Small intestine (tissue), 7 donors: Measurements from ENCODE around the gene USP35. TPM values are rescaled to one million over a fixed set of nuclear protein-coding genes. Genes with fewer than 3 reads are reported as not detected.

Experiments
- DNase-seq, 2 donors: peaks; one replicate each; pipeline versions ENCODE4 v3.0.0 to v3.0.0-alpha.2; 2013
- FAIRE-seq: peaks from 2 replicates; lab custom pipeline; 2012; peaks lifted over from hg19 to GRCh38; lab: Jason Lieb, UNC
- H3K27ac ChIP-seq, 3 donors: one replicate each; pipeline ENCODE4 v1.5.1; 2013; ENCODE audit warnings: low read length in 2 of 3, mild to moderate bottlenecking in 2 of 3, control low read depth in 1 of 3, inconsistent platforms in 1 of 3, low read depth in 1 of 3, moderate library complexity in 1 of 3
- H3K27me3 ChIP-seq, 3 donors: one replicate each; pipeline ENCODE4 v1.6.1; 2013; ENCODE audit warnings: low read length in 3 of 3, inconsistent platforms in 1 of 3; ENCODE audit not compliant: control insufficient read depth in 3 of 3, insufficient read depth in 3 of 3
- H3K36me3 ChIP-seq, 3 donors: one replicate each; pipeline ENCODE4 v1.6.1; 2013; ENCODE audit warnings: low read length in 3 of 3, inconsistent platforms in 1 of 3, low read depth in 1 of 3, mild to moderate bottlenecking in 1 of 3, moderate library complexity in 1 of 3; ENCODE audit not compliant: control insufficient read depth in 3 of 3, insufficient read depth in 2 of 3
- H3K4me1 ChIP-seq, 3 donors: one replicate each; pipeline ENCODE4 v1.6.1; 2013; ENCODE audit warnings: low read length in 2 of 3, inconsistent platforms in 1 of 3, low read depth in 1 of 3, mild to moderate bottlenecking in 1 of 3, moderate library complexity in 1 of 3; ENCODE audit not compliant: control insufficient read depth in 3 of 3, insufficient read depth in 2 of 3
- H3K4me3 ChIP-seq, 3 donors: one replicate each; pipeline ENCODE4 v1.5.1; 2013; ENCODE audit warnings: low read length in 3 of 3, control low read depth in 1 of 3, inconsistent platforms in 1 of 3, low read depth in 1 of 3, mild to moderate bottlenecking in 1 of 3, moderate library complexity in 1 of 3
- H3K9me3 ChIP-seq, 2 donors: one replicate each; pipeline ENCODE4 v1.6.1; 2013; ENCODE audit warnings: low read depth in 1 of 2, low read length in 1 of 2; ENCODE audit not compliant: control insufficient read depth in 2 of 2, insufficient read depth in 1 of 2
- WGBS, 3 donors: extraction: QIAGEN DNeasy Blood & Tissue Kit; methylation state at CpG; one replicate each; pipeline ENCODE4 v1.1.7; 2013; 5-methylcytosine and 5-hydroxymethylcytosine counted together
- polyA plus RNA-seq, 4 donors: library from polyadenylated mRNA; stranded (reverse) in 3 of 4; unstranded in 1 of 4; fragments of 200-250 nt in 3 of 4; fragments of 120-200 nt in 1 of 4; gene quantifications; one replicate each; pipeline versions ENCODE4 v1.2.1 to v1.2.3, GENCODE V29; 2013
- donor health status: healthy with polysubstance abuse.
- donor health status: control.
- donor health status: control.
- donor health status: Bipolar disorder and iron deficiency.
- donor health status: healthy.

Gene USP35
- polyA plus RNA-seq, 4 donors: 1.7 to 7.8 (median 3.5) TPM

- WGBS, 3 donors: 80 to 91% (median 85%) methylated on average over 8 of the region's 8 CpGs
- Histone ChIP-seq H3K36me3 (peaks cover 5 to 57% (median 15%) of the 10 kb centered on the region in 3 donors), H3K4me1 (no peaks in the 10 kb centered on the region), H3K9me3 (peaks cover 0 to 2% of the 10 kb centered on the region in 2 donors), H3K27ac (no peak overlapping the region), H3K4me3 (no peak overlapping the region), H3K27me3 (no peaks in the 10 kb centered on the region)
- FAIRE-seq (no peak), DNase-seq (no peak)
Observed at GRCh38 chr11:78213526-78214330, 25.0 kb downstream of the USP35 start.

GRCh38 chr11:78214331-78215194, 25.8 kb downstream of the USP35 start:
- H3K27ac ChIP-seq: no peak overlapping the region
- DNase-seq (no peak), FAIRE-seq (no peak)
- no peaks in the 10 kb centered on the region for H3K27me3 ChIP-seq
- H3K9me3 ChIP-seq: peaks cover 0 to 2% of the 10 kb centered on the region in 2 donors
- 85 to 87% (median 85%) methylated on average over 12 of the region's 12 CpGs for WGBS, 3 donors
- peaks cover 5 to 57% (median 18%) of the 10 kb centered on the region in 3 donors for H3K36me3 ChIP-seq
- no peaks in the 10 kb centered on the region for H3K4me1 ChIP-seq
- no peak overlapping the region for H3K4me3 ChIP-seq

- Histone ChIP-seq H3K36me3 (peaks cover 5 to 62% (median 16%) of the 10 kb centered on the region in 3 donors), H3K27me3 (no peaks in the 10 kb centered on the region), H3K4me3 (no peak overlapping the region), H3K4me1 (no peaks in the 10 kb centered on the region), H3K9me3 (no peaks in the 10 kb centered on the region), H3K27ac (no peak overlapping the region)
- no peak for FAIRE-seq
- WGBS, 3 donors: 83 to 97% (median 87%) methylated on average over 3 of the region's 3 CpGs
- DNase-seq: no peak
Observed at GRCh38 chr11:78216021-78216420, 27.3 kb downstream of the USP35 start.

DNA sequence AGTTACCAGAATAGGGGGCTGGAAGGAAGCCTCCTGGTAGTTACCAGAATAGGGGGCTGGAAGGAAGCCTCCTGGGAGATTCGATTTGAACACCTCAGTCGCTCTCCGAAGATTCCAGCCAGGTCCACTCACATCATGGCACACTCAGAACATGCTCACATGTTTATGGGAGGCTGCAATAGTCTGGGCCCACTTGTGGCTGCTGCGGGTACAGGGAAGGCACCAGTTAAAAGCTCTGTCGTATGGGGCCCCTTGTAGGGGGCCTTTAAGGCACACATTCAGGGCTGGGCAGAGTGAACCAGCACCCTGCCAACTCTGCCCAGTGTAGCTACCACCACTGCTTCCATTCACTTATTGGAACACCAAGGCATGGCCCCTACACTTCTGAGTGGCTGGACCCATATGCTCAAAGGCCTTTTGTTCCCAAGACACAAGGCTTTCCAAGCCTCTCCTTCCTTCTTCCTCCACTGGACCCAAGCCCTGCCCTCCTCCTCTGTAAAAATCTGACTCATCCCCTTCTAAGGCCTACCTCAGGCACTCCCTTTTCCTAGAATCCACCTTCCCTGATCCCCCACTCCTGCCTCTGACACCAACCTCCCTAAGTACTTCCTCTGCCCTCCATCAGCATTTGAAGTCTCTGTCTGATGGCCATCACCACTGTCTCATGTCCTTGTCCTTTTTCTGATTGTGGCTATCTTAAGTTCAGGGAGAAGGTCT, 28.0 kb downstream of the USP35 start:
- no peak overlapping the region for H3K4me3 ChIP-seq
- H3K27ac ChIP-seq: no peak overlapping the region
- no peaks in the 10 kb centered on the region for H3K4me1 ChIP-seq
- DNase-seq: no peak
- H3K36me3 ChIP-seq: peaks cover 5 to 69% (median 21%) of the 10 kb centered on the region in 3 donors
- no peaks in the 10 kb centered on the region for H3K27me3 ChIP-seq
- no peaks in the 10 kb centered on the region for H3K9me3 ChIP-seq
- WGBS, 3 donors: 90 to 99% (median 96%) methylated on average over 5 of the region's 5 CpGs
- FAIRE-seq: no peak

GRCh38 chr11:78217650-78218541, 29.2 kb downstream of the USP35 start:
- peaks cover 5 to 73% (median 23%) of the 10 kb centered on the region in 3 donors for H3K36me3 ChIP-seq
- whole genome bisulfite sequencing, 3 donors: 94 to 97% (median 95%) methylated on average over 14 of the region's 14 CpGs

GRCh38 chr11:78218707-78219492, 30.2 kb downstream of the USP35 start:
- Histone ChIP-seq H3K27me3 (no peaks in the 10 kb centered on the region), H3K4me3 (no peak overlapping the region), H3K36me3 (peaks cover 5 to 71% (median 24%) of the 10 kb centered on the region in 3 donors), H3K4me1 (no peaks in the 10 kb centered on the region), H3K27ac (no peak overlapping the region), H3K9me3 (no peaks in the 10 kb centered on the region)
- FAIRE-seq (no peak), DNase-seq (no peak)
- 88 to 92% (median 89%) methylated on average over 11 of the region's 11 CpGs for WGBS, 3 donors

More at GRCh38 chr11:78217650-78218541, 29.2 kb downstream of the USP35 start:
- no peak for DNase-seq
- Histone ChIP-seq H3K4me3 (no peak overlapping the region), H3K9me3 (no peaks in the 10 kb centered on the region), H3K27me3 (no peaks in the 10 kb centered on the region), H3K4me1 (no peaks in the 10 kb centered on the region), H3K27ac (no peak overlapping the region)
- FAIRE-seq: no peak

- H3K9me3 ChIP-seq: no peaks in the 10 kb centered on the region
- H3K4me1 ChIP-seq: no peaks in the 10 kb centered on the region
- no peaks in the 10 kb centered on the region for H3K27me3 ChIP-seq
- FAIRE-seq (no peak), DNase-seq (no peak)
- H3K36me3 ChIP-seq: peaks cover 5 to 78% (median 26%) of the 10 kb centered on the region in 3 donors
- H3K27ac ChIP-seq: no peak overlapping the region
- no peak overlapping the region for H3K4me3 ChIP-seq
- WGBS, 3 donors: 91 to 92% (median 92%) methylated on average over 7 of the region's 7 CpGs
Observed at GRCh38 chr11:78219493-78220217, 30.9 kb downstream of the USP35 start.
